Stimulated activated CD8-positive, alpha-beta memory T cell treated with anti-CD3 and anti-CD28 coated beads, Interleukin-12 subunit alpha, Interleukin-12 subunit beta, amount 100 ng/mL, for 24 hours (primary cell): ENCODE data around the gene MAP2K2.
"Not testable (repeated sequence)": the region's sequence is repeated elsewhere in the genome, so short reads cannot be mapped to it uniquely, and the experiment has no call there.

Experiments used
- DNase-seq: peaks from one replicate; pipeline ENCODE4 v3.0.0-alpha.2; 2020; ENCODE audit errors: extremely low read depth

The MAP2K2 gene

DNA sequence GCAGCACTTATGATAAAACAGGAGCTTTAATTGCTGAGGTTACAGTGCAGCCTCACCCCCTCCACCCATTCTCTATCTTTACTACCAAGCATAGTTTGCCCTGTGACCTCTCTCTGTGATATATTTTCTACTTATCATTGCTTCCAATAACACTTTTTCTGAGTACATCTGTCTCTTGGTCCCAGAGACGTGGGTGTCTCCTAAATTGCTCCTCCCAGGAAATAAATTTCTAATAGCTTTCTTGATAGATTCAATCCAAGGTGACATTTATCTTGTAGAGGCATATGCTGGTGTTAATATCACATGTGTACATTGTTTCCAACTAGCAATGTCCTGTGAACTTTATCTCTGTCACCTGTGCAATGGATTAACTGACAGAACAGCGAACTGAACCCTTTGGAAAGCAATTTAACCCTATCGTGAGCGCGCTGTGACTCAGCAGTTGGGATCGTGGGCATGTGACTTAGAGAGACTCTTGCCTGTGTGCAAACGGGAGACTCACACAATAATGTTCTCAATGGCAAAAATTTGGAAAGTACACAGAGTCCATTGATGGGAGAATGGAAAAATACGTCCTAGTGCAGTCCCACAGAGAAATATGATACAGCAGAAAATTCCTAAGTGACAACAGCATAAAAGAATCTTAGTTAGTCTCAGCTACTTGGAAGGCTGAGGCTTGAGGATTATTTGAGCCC lies 7.0 kb upstream of the MAP2K2 start:
- DNase-seq, result no peak

DNA sequence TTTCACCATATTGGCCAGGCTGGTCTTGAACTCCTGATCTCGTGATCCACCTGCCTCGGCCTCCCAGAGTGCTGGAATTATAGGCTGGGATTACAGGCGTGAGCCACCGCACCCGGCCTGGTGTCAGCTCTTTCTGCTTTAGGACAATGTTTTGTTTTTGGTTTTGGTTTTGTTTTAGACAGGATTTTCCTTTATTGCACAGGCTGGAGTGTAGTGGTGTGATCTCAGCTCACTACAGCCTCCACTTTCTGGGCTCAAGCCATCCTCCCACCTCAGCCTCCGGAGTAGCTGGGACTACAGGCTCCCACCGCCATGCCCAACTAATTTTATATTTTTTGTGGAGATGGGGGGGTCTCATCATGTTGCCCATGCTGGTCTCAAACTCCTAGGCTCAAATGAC lies 5.1 kb upstream of the MAP2K2 start:
- DNase-seq, result not testable (repeated sequence)

DNA sequence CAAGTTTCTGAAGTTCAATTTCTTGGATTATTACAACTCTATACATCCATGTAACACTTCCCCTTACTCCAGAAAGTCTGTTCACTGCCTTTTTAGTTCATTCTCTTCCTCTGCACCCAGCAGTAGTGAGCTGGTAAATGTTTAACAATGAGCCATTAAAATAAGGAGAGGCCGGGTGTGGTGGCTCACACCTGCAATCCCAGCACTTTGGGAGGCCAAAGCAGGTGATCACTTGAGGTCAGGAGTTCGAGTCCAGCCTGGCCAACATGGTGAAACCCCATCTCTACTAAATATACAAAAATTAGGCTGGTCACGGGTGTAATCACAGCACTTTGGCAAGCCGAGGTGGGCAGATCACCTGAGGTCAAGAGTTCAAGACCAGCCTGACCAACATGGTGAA lies 3.4 kb upstream of the MAP2K2 start:
- DNase-seq, result not testable (repeated sequence)

DNA sequence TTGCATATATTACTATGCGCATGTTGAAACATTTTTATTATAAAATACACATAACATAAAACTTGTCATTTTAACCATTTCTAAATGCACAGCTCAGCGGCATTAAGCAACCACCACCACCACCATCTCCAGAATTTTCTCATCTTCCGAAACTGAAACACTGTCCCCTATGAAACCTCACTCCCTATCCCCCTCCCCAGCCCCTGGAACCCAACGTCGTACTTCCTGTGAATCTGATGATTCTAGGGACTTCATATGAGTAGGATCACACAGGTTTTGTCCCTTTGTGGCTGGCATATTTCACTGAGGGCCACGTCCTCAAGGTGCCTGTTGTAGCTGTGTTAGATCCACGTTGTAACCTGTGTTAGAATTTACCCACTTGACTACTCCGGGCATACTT lies 716 bp upstream of the MAP2K2 start:
- DNase-seq, result no peak

DNA sequence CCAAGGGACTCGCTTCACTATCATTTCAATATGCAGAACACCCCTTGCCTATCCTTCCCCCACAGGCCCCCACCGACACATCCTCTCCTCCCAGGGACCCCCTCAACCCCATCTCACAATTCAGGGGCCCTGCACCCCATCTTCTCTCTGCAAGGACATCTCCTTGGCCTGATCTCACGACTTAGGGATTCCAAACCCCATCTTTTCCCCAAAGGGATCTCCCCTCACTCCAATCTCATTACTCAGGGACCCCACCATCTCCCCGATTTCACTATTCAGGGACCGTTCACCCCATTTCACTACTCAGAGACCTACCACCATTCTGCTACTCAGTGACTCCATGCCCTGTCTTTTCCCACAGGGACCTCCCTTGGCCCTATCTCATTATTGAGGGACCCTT lies 1.4 kb downstream of the MAP2K2 start:
- DNase-seq, result no peak

DNA sequence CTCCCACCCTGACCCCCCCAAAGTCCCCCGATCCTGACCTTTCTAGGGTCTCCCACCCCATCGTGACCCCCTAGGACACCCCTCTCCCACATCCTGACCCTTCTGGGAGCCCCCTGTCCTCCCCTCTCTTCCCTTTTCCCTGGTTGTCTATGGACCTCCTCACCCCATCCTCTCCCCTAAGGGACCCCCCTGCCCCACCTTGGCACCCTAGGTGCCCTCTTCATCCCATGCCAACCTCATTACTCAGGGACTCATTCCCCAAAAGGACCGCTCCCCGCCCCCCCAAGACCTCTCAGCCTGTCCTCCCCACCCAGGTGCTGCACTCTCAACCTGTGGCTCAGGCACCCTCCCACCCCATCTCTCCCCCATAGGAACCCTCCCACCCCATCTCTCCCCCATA lies 2.1 kb downstream of the MAP2K2 start:
- DNase-seq, result no peak

DNA sequence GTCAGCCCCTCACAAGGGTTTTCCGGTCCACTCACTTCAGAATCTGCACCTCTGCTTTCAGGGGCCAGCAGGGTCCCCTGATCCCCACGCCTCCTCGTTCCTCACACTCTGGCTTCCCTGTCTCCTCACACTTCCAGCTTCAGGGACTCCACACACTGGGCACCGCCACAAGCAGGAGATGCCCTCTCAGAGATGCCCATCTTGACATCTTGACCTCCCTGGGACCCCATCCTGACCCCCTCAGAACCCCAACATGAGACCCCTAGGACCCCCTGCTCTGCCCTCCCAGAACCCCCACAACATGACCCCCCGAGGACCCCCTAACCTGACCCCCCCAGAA lies 2.7 kb downstream of the MAP2K2 start:
- no peak for DNase-seq

DNA sequence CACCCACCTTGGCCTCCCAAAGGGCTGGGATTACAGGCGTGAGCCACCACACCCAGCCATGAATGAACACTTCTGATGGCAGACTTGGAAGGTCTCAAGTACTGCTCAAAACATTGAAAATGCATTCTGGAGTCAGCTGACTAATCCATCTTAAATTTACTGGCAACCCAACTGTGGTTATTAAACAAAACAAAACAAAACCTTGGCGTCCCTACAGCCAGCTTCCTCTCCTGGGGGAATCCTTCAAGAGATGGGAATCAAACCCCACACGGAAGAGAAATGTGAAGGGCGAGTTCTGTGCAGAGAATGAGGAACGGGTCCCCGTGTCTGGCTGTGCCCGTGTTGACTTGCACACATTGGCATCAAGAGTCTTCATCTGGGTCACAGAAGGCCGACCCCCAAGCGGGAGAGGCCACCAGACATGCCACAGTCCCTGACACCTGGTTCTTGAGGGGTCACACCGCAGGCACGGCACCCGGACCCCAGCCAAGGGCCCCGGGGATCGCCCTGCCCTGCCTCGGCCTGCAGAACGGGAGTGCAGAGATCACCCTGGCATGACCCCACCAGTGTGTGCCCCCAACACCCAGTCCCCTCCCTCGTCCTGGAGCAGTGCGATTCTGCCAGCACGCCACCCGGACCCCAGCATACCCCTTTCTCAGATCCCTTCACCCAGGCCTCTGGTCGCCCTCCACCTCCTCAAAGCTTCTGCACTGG lies 3.2 kb downstream of the MAP2K2 start:
- DNase-seq, result no peak

DNA sequence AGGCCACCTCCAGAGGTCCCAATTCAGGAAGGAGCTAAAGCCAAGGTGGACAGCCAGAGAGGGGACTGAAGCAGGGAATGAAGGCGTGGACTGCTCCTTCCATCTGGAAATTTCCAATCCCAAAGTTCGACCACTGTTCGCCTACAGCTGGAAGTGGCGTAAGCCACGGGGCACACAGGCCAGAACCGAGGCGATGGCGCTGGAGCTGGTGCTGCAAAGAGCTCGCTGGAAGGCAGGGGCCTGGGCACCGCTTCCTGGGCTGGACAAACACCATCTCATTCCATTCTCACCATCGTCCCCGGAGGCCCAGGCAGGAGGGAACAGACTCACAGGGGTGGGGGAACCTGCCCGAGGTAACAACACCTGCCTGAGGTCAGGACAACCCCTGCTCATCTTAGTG lies 4.2 kb downstream of the MAP2K2 start:
- DNase-seq, result no peak

DNA sequence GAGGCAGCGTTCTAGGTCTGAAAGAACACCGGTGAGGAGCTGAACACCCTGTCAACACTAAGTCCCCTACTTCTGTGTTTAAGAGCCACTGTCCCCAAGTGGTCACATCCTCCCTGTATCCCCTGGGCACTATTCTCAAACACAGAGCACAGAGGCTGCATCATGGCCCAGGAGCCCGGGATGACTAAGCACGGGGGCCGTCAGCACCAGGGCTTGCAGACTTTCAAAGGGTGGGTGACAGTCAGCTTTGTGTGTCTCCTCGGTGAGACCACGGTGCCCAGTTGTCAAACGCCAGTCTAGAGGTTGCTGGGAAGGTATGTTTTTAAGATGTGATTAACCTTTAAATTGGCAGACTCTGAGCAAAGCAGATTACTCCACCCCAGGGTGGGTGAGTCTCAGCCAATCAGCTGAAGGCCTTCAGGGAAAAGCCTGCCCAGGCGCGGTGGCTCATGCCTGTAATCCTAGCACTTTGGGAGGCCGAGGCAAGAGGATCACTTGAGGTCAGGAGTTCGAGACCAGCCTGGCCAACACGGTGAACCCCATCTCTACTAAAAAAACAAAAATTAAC lies 8.0 kb downstream of the MAP2K2 start:
- DNase-seq, result no peak

DNA sequence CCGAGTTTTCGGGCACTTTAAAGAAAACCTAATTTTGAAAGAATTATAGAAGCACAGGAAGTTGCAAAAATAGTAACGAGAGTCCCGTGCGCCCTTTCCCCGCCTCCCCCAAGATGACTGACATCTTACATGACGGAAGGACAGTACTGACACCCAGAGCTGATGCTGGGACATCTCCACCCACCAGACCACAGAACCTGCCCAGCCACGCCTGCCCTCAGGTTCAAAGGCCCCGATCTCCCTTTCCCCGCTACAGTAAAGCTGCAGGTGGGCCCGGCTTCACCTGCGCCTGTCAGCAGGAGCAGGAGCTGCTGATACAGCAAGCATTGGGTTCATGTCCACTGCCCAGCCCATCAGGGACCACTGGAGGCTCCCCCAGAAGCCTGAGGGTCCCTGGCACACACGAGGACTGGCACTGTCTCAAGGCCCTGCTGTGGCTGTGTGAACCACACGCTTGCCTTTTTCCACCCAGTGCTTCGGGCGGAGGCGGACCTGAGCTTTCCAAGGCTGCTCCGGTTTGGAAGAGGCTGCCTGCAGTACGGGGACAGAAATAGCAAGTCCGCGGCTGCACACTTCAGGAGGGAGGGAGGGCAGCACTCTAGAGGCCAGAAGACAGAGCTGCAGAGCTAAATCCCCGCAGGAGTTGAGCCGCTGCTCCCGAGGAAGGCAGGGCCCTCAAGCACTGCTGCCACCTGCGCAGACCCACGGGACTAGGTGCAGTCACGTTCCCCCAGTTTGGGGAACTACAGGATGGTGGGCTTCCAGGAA lies 8.7 kb downstream of the MAP2K2 start:
- no peak for DNase-seq

DNA sequence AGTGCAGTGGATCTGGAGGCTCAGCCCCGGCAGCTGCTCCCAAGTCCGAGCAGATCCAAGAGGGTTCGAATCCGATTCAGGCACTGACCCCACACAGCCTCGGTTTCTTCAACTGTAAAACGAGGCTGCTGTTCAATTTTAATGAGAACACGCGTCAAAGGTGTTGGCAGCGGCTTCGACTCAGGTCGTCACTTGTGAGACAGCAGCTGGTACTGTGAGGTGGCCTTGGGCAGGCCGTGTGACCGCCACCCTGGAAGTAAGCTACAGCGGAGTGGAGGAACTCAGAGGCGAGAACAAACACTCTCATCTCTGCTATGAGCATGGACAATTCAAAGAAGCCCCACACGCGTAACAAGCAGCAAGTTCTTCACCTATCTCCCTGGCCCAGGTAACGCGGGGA lies 9.7 kb downstream of the MAP2K2 start:
- no peak for DNase-seq

DNA sequence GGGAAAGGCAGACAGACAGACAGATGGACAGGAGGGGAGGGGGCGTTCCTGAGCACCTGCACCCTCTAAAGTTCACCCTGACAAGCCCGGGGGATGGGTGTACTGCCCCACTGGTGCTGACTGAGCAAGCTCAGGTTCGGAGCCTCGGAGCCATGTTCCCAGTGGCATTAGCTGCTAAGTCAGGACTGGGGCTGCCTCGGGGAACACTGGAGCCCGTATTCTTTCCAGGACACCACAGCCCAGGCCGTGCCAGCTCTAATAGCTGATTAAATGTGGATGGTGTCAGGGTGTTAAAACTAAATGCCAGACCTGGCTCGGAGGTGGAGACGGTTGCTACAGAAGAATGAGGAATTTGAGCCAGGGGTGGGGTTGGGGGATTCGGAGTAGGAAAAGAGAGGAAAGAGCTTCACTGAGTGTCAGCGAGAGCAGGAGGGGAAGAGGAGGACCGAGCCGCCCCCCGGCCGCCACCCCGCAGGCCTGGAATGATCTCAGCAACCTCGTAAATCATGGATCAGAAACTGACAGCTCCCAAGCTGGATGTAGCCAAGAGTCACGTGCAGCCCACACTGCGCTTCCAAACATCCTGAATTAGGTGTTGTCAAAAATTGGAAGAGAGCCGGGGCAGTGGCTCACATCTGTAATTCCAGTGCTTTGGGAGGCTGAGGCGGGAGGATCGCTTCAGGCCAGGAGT lies 10.4 kb downstream of the MAP2K2 start:
- no peak for DNase-seq

DNA sequence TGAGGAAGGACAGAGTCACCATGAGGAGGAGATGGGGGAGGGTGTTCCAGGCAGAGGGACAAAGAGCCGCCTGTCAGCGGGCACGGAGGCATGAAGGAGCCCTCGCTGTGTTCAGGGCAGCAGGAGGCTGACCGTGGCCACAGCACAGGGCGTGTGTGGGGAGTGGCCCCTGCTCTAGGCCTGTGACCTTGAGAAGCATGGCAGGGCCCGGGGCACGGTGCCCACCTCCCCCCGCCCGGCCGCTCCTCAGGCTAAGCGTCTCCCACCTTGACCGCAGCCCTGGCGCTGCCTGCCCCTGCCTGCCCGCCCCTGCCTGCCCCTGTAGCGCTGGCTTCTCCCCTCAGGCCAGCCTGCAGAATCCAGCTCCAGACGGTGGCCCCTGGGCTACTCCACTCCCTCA lies 11.6 kb downstream of the MAP2K2 start:
- no peak for DNase-seq

DNA sequence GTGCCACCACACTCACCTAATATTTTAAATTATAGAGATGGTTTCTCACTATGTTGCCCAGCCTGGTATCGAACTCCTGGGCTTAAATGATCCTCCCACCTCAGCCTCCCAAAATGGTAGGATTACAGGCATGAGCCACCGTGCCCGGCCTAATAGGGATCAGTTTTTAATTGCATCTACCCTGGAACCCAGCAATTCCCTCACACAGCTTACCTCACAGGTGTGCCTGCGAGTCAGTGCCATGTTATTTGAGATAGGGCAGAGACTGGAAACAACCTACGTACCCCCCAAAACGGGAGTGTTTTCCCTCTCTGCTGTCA lies 14.3 kb downstream of the MAP2K2 start:
- DNase-seq, result no peak

DNA sequence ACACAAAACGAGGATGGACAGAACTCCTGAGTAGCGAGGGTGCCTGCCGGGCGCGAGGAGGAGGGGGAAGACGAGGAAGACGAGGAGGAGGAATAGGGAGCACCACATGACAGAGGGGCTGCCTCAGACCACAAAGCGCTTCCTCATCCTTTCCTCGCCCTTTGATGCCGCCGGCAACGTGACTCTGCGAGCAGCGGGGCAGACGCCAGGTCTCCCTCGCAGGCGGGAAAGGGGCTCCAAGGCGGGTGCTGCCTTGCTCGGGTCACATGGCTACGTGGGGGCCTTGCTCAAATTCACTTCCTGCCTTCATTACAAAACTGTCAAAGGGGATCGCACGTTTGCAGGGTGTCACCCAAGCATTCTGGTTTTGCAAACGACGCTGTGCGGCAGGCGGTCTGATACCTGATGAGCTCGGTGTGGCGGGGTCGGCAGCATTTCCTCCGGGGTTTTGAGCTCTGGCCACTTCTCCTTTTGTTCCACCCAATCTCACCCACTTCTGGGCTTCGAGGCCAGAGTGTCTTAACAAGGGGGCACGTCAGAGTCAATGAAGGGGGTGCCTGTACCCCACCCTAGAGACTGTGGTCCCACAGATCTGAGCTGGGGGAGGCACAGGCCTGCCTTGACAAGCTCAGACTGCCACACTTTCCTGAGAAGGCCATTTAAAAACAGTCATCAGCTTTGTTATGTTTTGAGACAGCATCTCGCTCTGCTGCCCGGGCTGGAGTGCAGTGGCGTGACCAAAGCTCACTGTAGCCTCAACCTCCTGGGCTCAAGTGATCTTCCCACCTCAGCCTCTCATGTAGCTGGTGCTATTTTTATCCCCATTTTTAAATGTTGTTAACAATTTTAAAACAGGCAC lies 14.9 kb downstream of the MAP2K2 start:
- no peak for DNase-seq

DNA sequence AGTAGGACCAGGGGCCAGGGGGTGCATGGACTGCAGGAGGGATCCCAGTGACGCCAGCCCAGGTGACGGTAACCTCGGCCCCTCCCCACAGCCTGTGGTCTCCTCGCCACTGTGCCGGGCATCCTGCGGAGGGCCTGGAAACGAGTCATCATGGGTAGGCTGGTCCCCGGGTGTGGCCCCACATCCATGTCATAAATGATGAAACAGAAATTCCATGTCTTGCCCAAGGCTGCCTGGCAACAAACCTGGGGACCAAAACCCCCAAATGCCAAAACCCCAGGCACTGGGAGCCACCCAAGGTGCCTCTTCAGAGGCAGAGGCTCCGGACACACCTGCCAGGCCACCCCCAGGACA lies 20.9 kb downstream of the MAP2K2 start:
- no peak for DNase-seq

DNA sequence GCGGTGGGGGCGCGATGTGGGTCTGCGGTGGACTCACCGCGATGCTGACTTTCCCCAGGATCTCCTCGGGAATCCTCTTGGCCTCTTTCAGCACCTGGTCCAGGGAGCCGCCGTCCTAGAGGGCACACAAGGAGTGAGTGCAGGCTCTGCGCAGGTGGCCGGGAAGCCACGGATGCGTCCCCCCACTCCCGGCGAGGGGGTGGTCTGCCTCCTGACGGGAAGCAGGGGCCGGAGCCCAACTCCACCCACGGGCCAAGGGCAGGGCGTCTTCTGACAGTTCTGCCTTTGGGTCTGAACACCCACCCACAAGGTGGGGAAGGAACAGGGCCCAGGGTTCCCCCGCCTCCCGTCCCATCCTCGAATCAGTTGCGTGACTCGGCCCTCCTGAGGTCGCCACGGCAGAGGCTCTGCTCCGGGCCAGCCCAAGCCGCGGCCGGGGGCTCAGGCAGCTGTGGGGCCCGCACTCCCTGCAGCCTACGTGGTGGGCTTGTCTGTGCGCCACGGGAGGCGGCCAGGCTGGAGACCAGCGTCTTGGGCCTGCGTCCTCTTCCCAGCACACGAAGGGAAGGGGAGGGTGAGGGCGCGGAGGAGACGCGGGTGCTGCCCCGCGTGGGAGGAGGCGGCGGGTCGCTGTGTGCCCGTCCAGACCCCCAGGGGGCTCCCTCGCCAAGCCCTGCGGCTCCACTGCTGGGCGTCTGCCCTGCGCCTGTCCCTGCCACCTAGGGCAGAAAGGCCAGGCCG lies 21.4 kb downstream of the MAP2K2 start:
- no peak for DNase-seq

DNA sequence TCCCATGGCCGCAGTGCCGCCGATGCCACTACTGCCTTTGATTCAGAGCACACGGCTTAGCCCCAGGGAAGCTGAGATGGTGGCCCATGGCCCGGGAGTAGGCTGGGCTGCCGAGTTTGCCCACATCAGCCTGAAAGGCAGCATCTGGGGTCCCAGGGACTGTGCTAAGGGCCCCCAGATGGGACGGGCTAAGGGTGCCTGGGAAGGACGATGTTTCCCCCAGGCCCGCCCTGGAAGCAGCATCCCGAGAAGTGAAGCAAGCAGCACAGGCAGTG lies 22.5 kb downstream of the MAP2K2 start:
- DNase-seq, result no peak

DNA sequence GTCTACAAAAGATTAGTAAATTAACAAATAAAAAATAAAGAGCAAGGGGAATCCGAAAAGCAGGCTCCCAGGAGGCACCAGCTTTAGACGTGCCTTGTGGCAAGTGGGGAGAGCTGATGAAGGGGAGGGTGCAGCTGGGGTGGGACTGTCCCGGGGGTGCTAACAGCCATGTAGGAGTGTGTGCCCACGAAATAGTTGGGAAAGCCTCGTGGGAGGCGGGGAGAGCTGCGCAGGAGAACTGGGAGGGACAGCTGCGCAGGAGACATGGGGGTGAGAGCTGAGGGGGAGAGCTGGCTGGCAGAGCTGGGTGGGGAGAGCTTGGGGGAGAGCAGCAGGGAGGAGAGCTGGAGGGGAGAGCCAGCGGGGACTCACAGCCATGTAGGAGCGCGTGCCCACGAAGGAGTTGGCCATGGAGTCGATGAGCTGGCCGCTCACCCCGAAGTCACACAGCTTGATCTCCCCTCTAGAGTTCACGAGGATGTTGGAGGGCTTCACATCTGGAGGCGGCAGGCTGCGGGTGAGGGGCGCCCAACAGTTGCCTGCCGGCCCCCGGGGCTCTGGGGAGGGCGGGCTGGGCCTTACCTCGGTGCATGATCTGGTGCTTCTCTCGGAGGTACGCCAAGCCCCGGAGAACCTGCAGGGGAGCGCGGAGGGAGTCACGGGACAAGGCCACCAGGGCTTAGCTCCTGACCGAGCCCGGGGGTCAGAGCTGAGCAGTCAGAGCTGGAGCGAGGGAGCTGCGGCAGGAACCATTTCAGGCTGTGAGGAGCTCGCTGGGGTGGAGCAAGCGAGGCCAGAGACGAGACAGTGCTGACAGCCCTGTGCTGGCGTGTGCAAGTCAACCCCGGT lies 23.1 kb downstream of the MAP2K2 start:
- no peak for DNase-seq
